GM08714 (cell line): ENCODE data around the gene HNMT.
"Not testable (repeated sequence)": the region's sequence is repeated elsewhere in the genome, so short reads cannot be mapped to it uniquely, and the experiment has no call there.

Experiments
- H3K4me3 ChIP-seq: fragments of 200-500 bp; sonication (Bioruptor generic); 2 replicates; pipeline ENCODE4 v1.5.1; 2014; ENCODE audit warnings: mild to moderate bottlenecking, low read length, inconsistent platforms
- ZNF274 ChIP-seq: IDR thresholded peaks from 2 replicates; pipeline ENCODE4 v1.6.1; 2012; ENCODE audit warnings: mild to moderate bottlenecking, low read depth, low read length

HNMT gene

GRCh38 chr2:138026111-138027020, 62.1 kb downstream of the HNMT start:
- TF ChIP-seq ZNF274: no peak

GRCh38 chr2:138028538-138028937, 64.3 kb downstream of the HNMT start:
- TF ChIP-seq ZNF274: no peak
- no peak overlapping the region for H3K4me3 ChIP-seq

More at GRCh38 chr2:138026111-138027020, 62.1 kb downstream of the HNMT start:
- no peak overlapping the region for H3K4me3 ChIP-seq

- no peak overlapping the region for H3K4me3 ChIP-seq
- TF ChIP-seq ZNF274: no peak
Observed at GRCh38 chr2:138029276-138029675, 65.0 kb downstream of the HNMT start.

- H3K4me3 ChIP-seq: no peak overlapping the region
- no peak for TF ChIP-seq ZNF274
Observed at GRCh38 chr2:138030459-138030858, 66.2 kb downstream of the HNMT start.

GRCh38 chr2:138032334-138032733, 68.1 kb downstream of the HNMT start:
- no peak for TF ChIP-seq ZNF274
- no peak overlapping the region for H3K4me3 ChIP-seq

GRCh38 chr2:138034536-138034935, 70.3 kb downstream of the HNMT start:
- no peak overlapping the region for H3K4me3 ChIP-seq
- no peak for TF ChIP-seq ZNF274

GRCh38 chr2:138035608-138036217, 71.4 kb downstream of the HNMT start:
- H3K4me3 ChIP-seq: no peak overlapping the region
- TF ChIP-seq ZNF274: no peak

GRCh38 chr2:138036522-138036921, 72.2 kb downstream of the HNMT start:
- no peak for TF ChIP-seq ZNF274
- H3K4me3 ChIP-seq: no peak overlapping the region

GRCh38 chr2:138037090-138037489, 72.8 kb downstream of the HNMT start:
- TF ChIP-seq ZNF274: no peak
- H3K4me3 ChIP-seq: no peak overlapping the region

GRCh38 chr2:138040616-138041015, 76.3 kb downstream of the HNMT start:
- no peak for TF ChIP-seq ZNF274
- no peak overlapping the region for H3K4me3 ChIP-seq

GRCh38 chr2:138042311-138042710, 78.0 kb downstream of the HNMT start:
- H3K4me3 ChIP-seq: no peak overlapping the region
- no peak for TF ChIP-seq ZNF274

- H3K4me3 ChIP-seq: not testable (repeated sequence)
Observed at GRCh38 chr2:138043588-138043987, 79.3 kb downstream of the HNMT start.

GRCh38 chr2:138058427-138058826, 94.2 kb downstream of the HNMT start:
- TF ChIP-seq ZNF274: no peak
- H3K4me3 ChIP-seq: no peak overlapping the region

- TF ChIP-seq ZNF274: no peak
- no peak overlapping the region for H3K4me3 ChIP-seq
Observed at GRCh38 chr2:138059487-138060300, 95.4 kb downstream of the HNMT start.

GRCh38 chr2:138060301-138060635, 96.0 kb downstream of the HNMT start:
- H3K4me3 ChIP-seq: no peak overlapping the region
- no peak for TF ChIP-seq ZNF274
